ENCODE data around the gene TLCD3A. TPM values are rescaled to one million over a fixed set of nuclear protein-coding genes. Genes with fewer than 3 reads are reported as not detected.
A peak's percentile ranks its signal among the peaks of the same experiment; 100 is the strongest.

Gene TLCD3A
- total RNA-seq = 10 to 100 TPM in 1 of 2 experiments, 1 to 10 TPM in 1; 7.9 to 12.1 TPM
- polyA plus RNA-seq = 5.2 TPM

- Histone ChIP-seq H3K4me1 (ENCODE audit: insufficient read depth, low read length) (peaks cover 5% of the 10 kb centered on the region), H3K4me3 (ENCODE audit: low read length) (peak within 1 kb of the TSS; percentile 34), H3K36me3 (ENCODE audit: insufficient read depth, low read length) (no peaks in the 10 kb centered on the region), H3K27ac (ENCODE audit: low read depth, low read length) (peak within 1 kb of the TSS; percentile 43), H3K27me3 (ENCODE audit: insufficient read depth, low read length, poor library complexity, severe bottlenecking) (no peaks in the 10 kb centered on the region), H3K9me3 (ENCODE audit: low read length) (no peaks in the 10 kb centered on the region)
- H3K4me1 Mint-ChIP-seq = peaks cover 11 to 19% (median 12%) of the 10 kb centered on the region in 3 donors
- peak; percentile 39 to 64 (median 46) for DNase-seq
- no peaks in the 10 kb centered on the region for H3K9me3 Mint-ChIP-seq
- ChIA-PET POLR2A (interaction anchor here (1.0 kb wide), 1 partner anchor 19 kb away, joined by 3 read pairs; no protein-coding TSS in a partner anchor), CTCF (no interaction called here)
- H3K4me3 Mint-ChIP-seq = peak within 1 kb of the TSS; percentile 79 to 90 (median 82)
- peak within 1 kb of the TSS in 6 of 8 donors; percentile 8 to 86 (median 62) for H3K27ac Mint-ChIP-seq
- peaks cover 0 to 3% of the 10 kb centered on the region in 2 donors for H3K27me3 Mint-ChIP-seq
- H3K36me3 Mint-ChIP-seq = no peaks in the 10 kb centered on the region
These were observed at the start of gene TLCD3A for GRCh38 chr17:732067-732901. Gene TLCD3A, plus strand, starts transcription at chr17:732596. Its CDS starts 52 bp downstream, at chr17:732648.

- no peak overlapping the region for H3K27ac ChIP-seq (ENCODE audit: low read depth, low read length)
- Mint-ChIP-seq H3K27ac (peak overlapping the region in 3 of 8 donors; percentile 14 to 74 (median 35)), H3K36me3 (peaks cover 0 to 43% (median 7%) of the 10 kb centered on the region in 3 donors), H3K4me3 (no peak overlapping the region), H3K9me3 (no peaks in the 10 kb centered on the region), H3K4me1 (peaks cover 20 to 37% (median 28%) of the 10 kb centered on the region in 3 donors), H3K27me3 (no peaks in the 10 kb centered on the region)
- no peaks in the 10 kb centered on the region for H3K27me3 ChIP-seq (ENCODE audit: insufficient read depth, low read length, poor library complexity, severe bottlenecking)
- DNase-seq = no peak
- H3K9me3 ChIP-seq (ENCODE audit: low read length) = no peaks in the 10 kb centered on the region
- no peaks in the 10 kb centered on the region for H3K36me3 ChIP-seq (ENCODE audit: insufficient read depth, low read length)
- H3K4me3 ChIP-seq (ENCODE audit: low read length) = no peak overlapping the region
- ChIA-PET CTCF (interaction anchor here (0.6 kb wide), 1 partner anchor 21 kb away, joined by 3 read pairs; no protein-coding TSS in a partner anchor), POLR2A (no interaction called here)
- peaks cover 20% of the 10 kb centered on the region for H3K4me1 ChIP-seq (ENCODE audit: insufficient read depth, low read length)
These were observed 49.4 kb upstream of the TLCD3A start for GRCh38 chr17:683040-683439.

- Mint-ChIP-seq H3K27ac (peak overlapping the region in 2 of 8 donors; percentile 11 to 44), H3K9me3 (no peaks in the 10 kb centered on the region), H3K36me3 (peaks cover 0 to 49% (median 7%) of the 10 kb centered on the region in 3 donors), H3K27me3 (no peaks in the 10 kb centered on the region), H3K4me3 (no peak overlapping the region), H3K4me1 (peaks cover 20 to 41% (median 28%) of the 10 kb centered on the region in 3 donors)
- H3K4me3 ChIP-seq (ENCODE audit: low read length) = no peak overlapping the region
- POLR2A ChIA-PET = no interaction called here
- CTCF ChIA-PET = interaction anchor here (0.6 kb wide), 1 partner anchor 22 kb away, joined by 3 read pairs; no protein-coding TSS in a partner anchor
- H3K27me3 ChIP-seq (ENCODE audit: insufficient read depth, low read length, poor library complexity, severe bottlenecking) = no peaks in the 10 kb centered on the region
- H3K36me3 ChIP-seq (ENCODE audit: insufficient read depth, low read length) = peaks cover under 1% of the 10 kb centered on the region
- no peak for DNase-seq
- peaks cover 20% of the 10 kb centered on the region for H3K4me1 ChIP-seq (ENCODE audit: insufficient read depth, low read length)
- H3K9me3 ChIP-seq (ENCODE audit: low read length) = no peaks in the 10 kb centered on the region
- H3K27ac ChIP-seq (ENCODE audit: low read depth, low read length) = no peak overlapping the region
These were observed 48.7 kb upstream of the TLCD3A start for GRCh38 chr17:683499-684254.

- Histone ChIP-seq H3K9me3 (ENCODE audit: low read length) (no peaks in the 10 kb centered on the region), H3K4me3 (ENCODE audit: low read length) (no peak overlapping the region), H3K36me3 (ENCODE audit: insufficient read depth, low read length) (peaks cover 9% of the 10 kb centered on the region), H3K4me1 (ENCODE audit: insufficient read depth, low read length) (peaks cover 20% of the 10 kb centered on the region), H3K27ac (ENCODE audit: low read depth, low read length) (no peak overlapping the region), H3K27me3 (ENCODE audit: insufficient read depth, low read length, poor library complexity, severe bottlenecking) (no peaks in the 10 kb centered on the region)
- Mint-ChIP-seq H3K9me3 (no peaks in the 10 kb centered on the region), H3K27me3 (no peaks in the 10 kb centered on the region), H3K4me1 (peaks cover 18 to 37% (median 28%) of the 10 kb centered on the region in 3 donors), H3K4me3 (no peak overlapping the region), H3K27ac (no peak overlapping the region), H3K36me3 (peaks cover 0 to 58% (median 9%) of the 10 kb centered on the region in 3 donors)
- no peak for DNase-seq
- CTCF ChIA-PET = no interaction called here
- POLR2A ChIA-PET = no interaction called here
These were observed 47.4 kb upstream of the TLCD3A start for GRCh38 chr17:685006-685405.

GRCh38 chr17:688100-688989 lies 44.1 kb upstream of the TLCD3A start:
- peaks cover 4 to 9% (median 5%) of the 10 kb centered on the region in 3 donors for H3K4me1 Mint-ChIP-seq
- Histone ChIP-seq H3K4me1 (ENCODE audit: insufficient read depth, low read length) (peaks cover 2% of the 10 kb centered on the region), H3K4me3 (ENCODE audit: low read length) (no peak overlapping the region), H3K9me3 (ENCODE audit: low read length) (no peaks in the 10 kb centered on the region), H3K27me3 (ENCODE audit: insufficient read depth, low read length, poor library complexity, severe bottlenecking) (no peaks in the 10 kb centered on the region), H3K36me3 (ENCODE audit: insufficient read depth, low read length) (peaks cover 30% of the 10 kb centered on the region), H3K27ac (ENCODE audit: low read depth, low read length) (no peak overlapping the region)
- H3K36me3 Mint-ChIP-seq = peaks cover 4 to 73% (median 15%) of the 10 kb centered on the region in 3 donors
- no peaks in the 10 kb centered on the region for H3K27me3 Mint-ChIP-seq
- no peaks in the 10 kb centered on the region for H3K9me3 Mint-ChIP-seq
- peak overlapping the region in 2 of 8 donors; percentile 24 to 29 for H3K27ac Mint-ChIP-seq
- DNase-seq = no peak
- ChIA-PET POLR2A (no interaction called here), CTCF (interaction anchor here (1.2 kb wide), 1 partner anchor 276 kb away, joined by 5 read pairs; no protein-coding TSS in a partner anchor)
- H3K4me3 Mint-ChIP-seq = no peak overlapping the region

GRCh38 chr17:689556-690275 lies 42.7 kb upstream of the TLCD3A start:
- peaks cover 30% of the 10 kb centered on the region for H3K36me3 ChIP-seq (ENCODE audit: insufficient read depth, low read length)
- Mint-ChIP-seq H3K9me3 (no peaks in the 10 kb centered on the region), H3K27me3 (no peaks in the 10 kb centered on the region), H3K4me1 (peaks cover 0 to 4% (median 1%) of the 10 kb centered on the region in 3 donors), H3K36me3 (peaks cover 4 to 79% (median 17%) of the 10 kb centered on the region in 3 donors), H3K4me3 (no peak overlapping the region), H3K27ac (peak overlapping the region in 1 of 8 donors; percentile 57)
- ChIA-PET CTCF (interaction anchor here (1.3 kb wide), 1 partner anchor 10 kb away, joined by 3 read pairs; no protein-coding TSS in a partner anchor), POLR2A (no interaction called here)
- no peak overlapping the region for H3K27ac ChIP-seq (ENCODE audit: low read depth, low read length)
- no peak for DNase-seq
- no peaks in the 10 kb centered on the region for H3K4me1 ChIP-seq (ENCODE audit: insufficient read depth, low read length)
- no peak overlapping the region for H3K4me3 ChIP-seq (ENCODE audit: low read length)
- no peaks in the 10 kb centered on the region for H3K9me3 ChIP-seq (ENCODE audit: low read length)
- H3K27me3 ChIP-seq (ENCODE audit: insufficient read depth, low read length, poor library complexity, severe bottlenecking) = no peaks in the 10 kb centered on the region

GRCh38 chr17:690361-690760 lies 42.0 kb upstream of the TLCD3A start:
- Mint-ChIP-seq H3K27me3 (no peaks in the 10 kb centered on the region), H3K27ac (peak overlapping the region in 2 of 8 donors; percentile 7 to 54)
- H3K36me3 ChIP-seq (ENCODE audit: insufficient read depth, low read length) = peaks cover 30% of the 10 kb centered on the region

More at GRCh38 chr17:690361-690760, 42.0 kb upstream of the TLCD3A start:
- Histone ChIP-seq H3K27me3 (ENCODE audit: insufficient read depth, low read length, poor library complexity, severe bottlenecking) (no peaks in the 10 kb centered on the region), H3K4me1 (ENCODE audit: insufficient read depth, low read length) (no peaks in the 10 kb centered on the region), H3K27ac (ENCODE audit: low read depth, low read length) (no peak overlapping the region), H3K9me3 (ENCODE audit: low read length) (no peaks in the 10 kb centered on the region), H3K4me3 (ENCODE audit: low read length) (no peak overlapping the region)
- POLR2A ChIA-PET = no interaction called here
- Mint-ChIP-seq H3K4me3 (no peak overlapping the region), H3K36me3 (peaks cover 4 to 80% (median 22%) of the 10 kb centered on the region in 3 donors), H3K9me3 (no peaks in the 10 kb centered on the region), H3K4me1 (peaks cover 0 to 4% (median 1%) of the 10 kb centered on the region in 3 donors)
- CTCF ChIA-PET = interaction anchor here (1.3 to 2.4 kb wide), 3 partner anchors 10 to 278 kb away, joined by 3 to 17 read pairs (median 5); no protein-coding TSS in a partner anchor
- no peak for DNase-seq
